NCI-H1048 (cell line): Measurements from ENCODE around the gene IGSF22.

Source experiments
- DNase-seq: peaks from one replicate; lab custom pipeline; 2025; lab: John Stamatoyannopoulos, UW

IGSF22 gene

GRCh38 chr11:18713646-18714442 lies 12.1 kb downstream of the IGSF22 start:
- DNase-seq: no peak

GRCh38 chr11:18710545-18710944 lies 15.4 kb downstream of the IGSF22 start:
- DNase-seq: no peak

- DNase-seq: no peak
Observed at GRCh38 chr11:18709414-18709813, 16.6 kb downstream of the IGSF22 start.

GRCh38 chr11:18707811-18708340 lies 18.1 kb downstream of the IGSF22 start:
- DNase-seq: no peak

- DNase-seq: no peak
Observed at GRCh38 chr11:18706330-18707243, 19.4 kb downstream of the IGSF22 start.

- no peak for DNase-seq
Observed at GRCh38 chr11:18705651-18706281, 20.2 kb downstream of the IGSF22 start.

GRCh38 chr11:18704698-18705097 lies 21.3 kb downstream of the IGSF22 start:
- no peak for DNase-seq

GRCh38 chr11:18704045-18704645 lies 21.8 kb downstream of the IGSF22 start:
- DNase-seq: no peak

GRCh38 chr11:18703001-18703763 lies 22.8 kb downstream of the IGSF22 start:
- no peak for DNase-seq

- DNase-seq: no peak
Observed at GRCh38 chr11:18701614-18702216, 24.3 kb downstream of the IGSF22 start.

GRCh38 chr11:18700872-18701271 lies 25.1 kb downstream of the IGSF22 start:
- no peak for DNase-seq

- DNase-seq: no peak
Observed at GRCh38 chr11:18700375-18700774, 25.6 kb downstream of the IGSF22 start.

- DNase-seq: no peak
Observed at GRCh38 chr11:18699848-18700261, 26.1 kb downstream of the IGSF22 start.

GRCh38 chr11:18699269-18699596 lies 26.8 kb downstream of the IGSF22 start:
- DNase-seq: no peak

GRCh38 chr11:18698341-18699268 lies 27.4 kb downstream of the IGSF22 start, which contains the start of gene TMEM86A:
Gene TMEM86A (plus strand): TSS chr11:18698779. CDS start chr11:18698887, 108 bp downstream.
- peak; percentile 50 for DNase-seq

GRCh38 chr11:18697576-18697975 lies 28.4 kb downstream of the IGSF22 start:
- DNase-seq: no peak

GRCh38 chr11:18696638-18697225 lies 29.3 kb downstream of the IGSF22 start:
- no peak for DNase-seq

GRCh38 chr11:18692941-18693760 lies 32.8 kb downstream of the IGSF22 start:
- DNase-seq: no peak
